ENCODE results near the gene NCOA5. TPM values are rescaled to one million over a fixed set of nuclear protein-coding genes. Genes with fewer than 3 reads are reported as not detected.
A peak's percentile ranks its signal among the peaks of the same experiment; 100 is the strongest.

NCOA5 gene
- total RNA-seq, 1 donor, result 19.7 TPM

GRCh38 chr20:46047821-46048220, 41.9 kb downstream of the NCOA5 start:
- no peak for DNase-seq (ENCODE audit: low read depth in 2 of 3, low spot score in 2 of 3)

DNA sequence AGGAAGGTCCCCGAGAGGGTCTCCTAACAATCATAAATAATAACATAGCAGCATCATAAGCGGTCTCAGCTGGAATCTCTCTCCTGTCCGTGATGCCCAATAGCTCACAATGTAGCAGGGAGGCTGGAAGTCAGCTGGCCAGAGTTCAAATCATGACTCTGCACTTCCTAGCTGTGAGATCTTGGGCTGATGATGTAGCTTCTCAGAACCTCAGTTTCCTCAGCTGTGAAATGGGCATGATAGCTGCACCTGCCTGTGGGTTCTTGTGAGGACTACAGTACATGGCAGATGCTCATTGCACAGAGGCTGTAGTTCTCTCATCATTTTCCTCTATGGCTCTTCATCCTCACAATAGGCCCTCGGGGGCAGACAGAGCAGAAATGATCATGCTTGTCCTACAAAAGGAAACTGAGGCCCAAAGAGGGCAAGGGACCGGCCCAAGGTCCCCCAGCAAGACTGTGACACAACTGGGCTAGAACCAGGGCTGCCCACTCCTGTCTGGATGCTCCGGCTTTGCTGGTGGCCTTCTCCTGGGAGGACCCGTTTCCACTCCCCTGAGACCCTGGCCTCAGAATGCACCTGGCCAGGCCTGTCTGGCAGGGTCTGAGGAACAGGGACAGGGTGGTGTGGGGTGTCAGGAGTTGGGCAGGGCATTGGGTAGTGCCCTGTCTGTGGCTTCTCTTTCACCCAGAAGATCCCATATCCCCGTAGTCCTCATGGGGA, 43.0 kb downstream of the NCOA5 start:
- no peak for DNase-seq (ENCODE audit: low read depth in 2 of 3, low spot score in 2 of 3)

DNA sequence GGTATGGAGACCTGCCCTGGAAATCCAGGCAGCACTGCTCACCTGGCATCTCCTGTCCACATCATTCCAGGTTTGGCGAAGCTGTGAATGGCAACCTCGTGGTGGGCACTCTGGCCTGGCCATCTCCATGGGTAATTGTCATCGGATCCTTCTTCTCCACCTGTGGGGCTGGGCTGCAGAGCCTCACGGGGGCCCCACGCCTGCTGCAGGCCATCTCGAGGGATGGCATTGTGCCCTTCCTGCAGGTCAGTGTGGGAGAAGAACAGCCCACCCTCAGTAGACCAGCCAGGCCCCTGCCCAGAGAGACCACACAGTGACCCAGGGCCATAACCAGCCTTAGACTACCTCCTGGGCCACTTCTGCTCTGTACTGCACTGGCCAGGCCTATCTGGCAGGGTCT, 44.9 kb downstream of the NCOA5 start:
- DNase-seq (ENCODE audit: low read depth in 2 of 3, low spot score in 2 of 3), result no peak

GRCh38 chr20:46043556-46043955, 46.2 kb downstream of the NCOA5 start:
- DNase-seq (ENCODE audit: low read depth in 2 of 3, low spot score in 2 of 3), result no peak

- peak in 2 of 3 donors; percentile 60 to 73 for DNase-seq (ENCODE audit: low read depth in 2 of 3, low spot score in 2 of 3)
These were observed 48.7 kb downstream of the NCOA5 start for GRCh38 chr20:46040902-46041535.

DNA sequence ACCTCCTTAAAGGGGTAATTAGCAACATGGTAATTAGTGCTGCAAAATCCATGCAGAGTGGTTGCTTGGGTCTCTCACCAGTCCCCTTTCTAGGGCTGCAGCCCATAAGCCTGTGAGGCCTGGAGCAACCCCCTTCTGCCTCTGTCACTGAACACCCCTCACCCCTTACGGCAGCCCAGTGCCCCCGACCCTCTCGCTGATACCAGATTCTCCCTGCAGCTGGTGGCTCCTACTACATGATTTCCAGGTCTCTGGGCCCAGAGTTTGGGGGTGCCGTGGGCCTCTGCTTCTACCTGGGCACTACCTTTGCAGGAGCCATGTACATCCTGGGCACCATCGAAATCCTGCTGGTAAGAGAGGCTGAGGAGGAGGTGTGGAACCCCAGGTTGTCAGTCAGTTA, 52.7 kb downstream of the NCOA5 start:
- DNase-seq (ENCODE audit: low read depth in 2 of 3, low spot score in 2 of 3), result no peak

DNA sequence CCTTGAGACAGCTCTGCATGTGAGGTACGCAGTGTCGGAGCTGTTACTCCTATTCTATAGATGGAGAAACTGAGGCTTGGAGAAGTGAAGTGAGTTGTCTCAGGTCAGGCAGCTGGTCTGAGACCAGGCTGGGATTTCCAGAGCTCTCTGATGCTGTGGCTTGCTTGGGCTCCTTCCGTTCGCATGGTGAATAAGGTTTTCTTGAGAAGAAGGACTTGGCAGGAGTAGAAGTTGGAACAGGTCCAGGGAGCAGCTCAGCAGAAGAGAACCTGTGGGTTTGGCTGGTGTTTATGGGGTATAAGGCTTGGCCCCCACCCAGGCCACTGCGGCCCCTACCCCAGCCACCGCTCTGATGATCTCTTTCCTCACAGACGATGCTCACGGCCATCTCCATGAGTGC, 53.4 kb downstream of the NCOA5 start:
- no peak for DNase-seq (ENCODE audit: low read depth in 2 of 3, low spot score in 2 of 3)

- no peak for DNase-seq (ENCODE audit: low read depth in 2 of 3, low spot score in 2 of 3)
These were observed 54.0 kb downstream of the NCOA5 start for GRCh38 chr20:46035713-46036112.

- no peak for DNase-seq (ENCODE audit: low read depth in 2 of 3, low spot score in 2 of 3)
These were observed 54.5 kb downstream of the NCOA5 start for GRCh38 chr20:46035253-46035652.

DNA sequence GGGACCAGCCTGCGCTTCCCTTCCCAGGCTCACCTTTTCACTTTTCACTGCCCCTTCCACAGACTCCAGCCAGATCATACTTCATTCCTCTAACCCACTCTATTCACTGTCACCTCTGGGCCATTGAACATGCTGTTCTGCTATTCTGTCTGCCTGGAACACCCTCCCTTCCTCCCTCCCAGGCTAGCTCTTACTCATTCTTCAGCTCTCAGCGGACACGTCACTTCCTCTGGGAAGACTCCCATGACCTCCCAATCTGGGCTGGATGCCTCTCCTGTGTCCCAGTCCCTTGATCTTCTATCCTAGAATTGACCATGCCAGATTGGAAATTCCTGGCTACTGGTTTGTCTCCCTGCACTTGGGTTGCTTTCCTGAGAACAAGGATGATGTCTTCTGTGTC, 55.7 kb downstream of the NCOA5 start:
- DNase-seq (ENCODE audit: low read depth in 2 of 3, low spot score in 2 of 3), result no peak

- DNase-seq (ENCODE audit: low read depth in 2 of 3, low spot score in 2 of 3), result no peak
These were observed 58.0 kb downstream of the NCOA5 start for GRCh38 chr20:46031701-46032254.

- DNase-seq (ENCODE audit: low read depth in 2 of 3, low spot score in 2 of 3), result no peak
These were observed 58.7 kb downstream of the NCOA5 start for GRCh38 chr20:46031014-46031569.

GRCh38 chr20:46030284-46031013, 59.3 kb downstream of the NCOA5 start:
- no peak for DNase-seq (ENCODE audit: low read depth in 2 of 3, low spot score in 2 of 3)

GRCh38 chr20:46028772-46029371, 60.9 kb downstream of the NCOA5 start, which contains the start of gene SLC12A5:
TSS of gene SLC12A5 (plus strand) at chr20:46029215. CDS start at chr20:46029345, 130 bp downstream.
- DNase-seq (ENCODE audit: low read depth in 2 of 3, low spot score in 2 of 3), result no peak

GRCh38 chr20:46028110-46028509, 61.7 kb downstream of the NCOA5 start:
- no peak for DNase-seq (ENCODE audit: low read depth in 2 of 3, low spot score in 2 of 3)

- DNase-seq (ENCODE audit: low read depth in 2 of 3, low spot score in 2 of 3), result peak in 1 of 3 donors; percentile 79
These were observed 62.4 kb downstream of the NCOA5 start for GRCh38 chr20:46027245-46027853.

DNA sequence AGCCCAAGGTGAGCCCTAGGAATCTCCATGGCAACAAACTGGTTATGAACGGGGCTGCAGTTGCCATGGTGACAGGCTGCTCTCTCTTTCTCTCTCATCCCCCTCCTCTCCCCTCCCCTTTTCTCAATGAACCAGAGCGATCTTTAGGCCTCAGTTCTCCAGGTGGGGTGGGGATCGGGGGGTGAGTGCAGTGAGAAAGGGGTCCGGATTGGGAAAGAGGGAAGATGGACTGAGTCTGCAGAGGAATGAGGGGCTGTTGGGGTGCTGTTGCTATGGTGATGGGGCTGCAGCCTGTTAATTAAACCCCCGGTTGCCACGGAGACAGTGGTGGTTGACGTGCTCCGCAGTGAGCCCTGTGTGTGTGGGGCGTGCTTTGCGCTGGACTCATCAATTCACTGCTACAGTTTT, 64.4 kb downstream of the NCOA5 start:
- no peak for DNase-seq (ENCODE audit: low read depth in 2 of 3, low spot score in 2 of 3)

GRCh38 chr20:46023999-46024398, 65.8 kb downstream of the NCOA5 start:
- no peak for DNase-seq (ENCODE audit: low read depth in 2 of 3, low spot score in 2 of 3)

DNA sequence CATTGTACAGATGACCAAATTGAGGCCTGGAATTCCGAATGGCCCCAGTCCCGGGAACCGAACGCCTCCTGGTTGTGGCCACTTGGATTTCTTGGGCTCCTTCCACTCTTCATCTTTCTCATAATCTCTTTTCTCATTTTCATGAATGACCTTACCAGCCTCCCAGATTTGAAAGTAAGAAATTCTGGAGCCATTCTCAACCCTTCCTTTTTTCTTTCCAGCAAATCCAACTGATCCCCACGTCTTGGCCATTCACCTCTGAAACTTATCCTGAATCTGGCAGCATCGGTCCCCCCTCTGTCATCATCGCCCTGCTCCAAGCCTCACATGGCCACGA, 66.6 kb downstream of the NCOA5 start:
- no peak for DNase-seq (ENCODE audit: low read depth in 2 of 3, low spot score in 2 of 3)

- peak in 1 of 3 donors; percentile 68 for DNase-seq (ENCODE audit: low read depth in 2 of 3, low spot score in 2 of 3)
These were observed 67.2 kb downstream of the NCOA5 start for GRCh38 chr20:46022411-46023147.
